Left ventricle myocardium inferior (tissue), 1 donor: ENCODE measurements around the gene MKLN1. TPM values are rescaled to one million over a fixed set of nuclear protein-coding genes. Genes with fewer than 3 reads are reported as not detected.

Experiments used
- DNase-seq: peaks from one replicate; pipeline ENCODE4 v3.0.0-alpha.2; 2020
- H3K27ac ChIP-seq: fragments of 200-600 bp; replicated peaks from 2 replicates; pipeline ENCODE4 v1.8.0; 2021
- H3K27me3 ChIP-seq: fragments of 200-600 bp; 2 replicates; pipeline ENCODE4 v1.8.0; 2021; ENCODE audit warnings: low read depth
- H3K36me3 ChIP-seq: fragments of 200-600 bp; 2 replicates; pipeline ENCODE4 v1.8.0; 2021
- H3K4me1 ChIP-seq: fragments of 200-600 bp; 2 replicates; pipeline ENCODE4 v1.8.0; 2021
- H3K4me3 ChIP-seq: fragments of 200-600 bp; 2 replicates; pipeline ENCODE4 v1.8.0; 2021; ENCODE audit warnings: mild to moderate bottlenecking, moderate library complexity
- H3K9me3 ChIP-seq: fragments of 200-600 bp; replicated peaks from 2 replicates; pipeline ENCODE4 v1.8.0; 2021
- CTCF ChIP-seq: fragments of 200-600 bp; IDR thresholded peaks from 2 replicates; pipeline ENCODE4 v1.8.0; 2021; ENCODE audit warnings: antibody characterized with exemption, mild to moderate bottlenecking, borderline replicate concordance
- intact Hi-C: fragments of 100-400 bp; cut with micrococcal nuclease; formaldehyde crosslinking; loops from one replicate; pipeline ENCODE4 v1.11.0; 2022
- total RNA-seq: library from RNA; stranded (reverse); fragmentation: NEBNext Ultra II Directional; extraction: Animal tissue kit (Norgen Biotek cat#: 25700); gene quantifications from one replicate; pipeline ENCODE4 v1.2.1, GENCODE V29; 2021
- donor health status: DM: no; HTN: yes; CAD: no; lungs with severe emphysema.

Gene MKLN1
- total RNA-seq, 1 donor from 2014 or later = 42.2 TPM

- intact Hi-C loops = no loop called here
- H3K4me3 ChIP-seq = no peak overlapping the region
- H3K9me3 ChIP-seq = no peaks in the 10 kb centered on the region
- TF ChIP-seq CTCF = no peak
- H3K36me3 ChIP-seq = peaks cover 3% of the 10 kb centered on the region
- no peak for DNase-seq
- H3K27me3 ChIP-seq = no peaks in the 10 kb centered on the region
- no peak overlapping the region for H3K27ac ChIP-seq
- H3K4me1 ChIP-seq = peaks cover 23% of the 10 kb centered on the region
These were observed 57.4 kb downstream of the MKLN1 start for GRCh38 chr7:131385039-131385605.

DNA sequence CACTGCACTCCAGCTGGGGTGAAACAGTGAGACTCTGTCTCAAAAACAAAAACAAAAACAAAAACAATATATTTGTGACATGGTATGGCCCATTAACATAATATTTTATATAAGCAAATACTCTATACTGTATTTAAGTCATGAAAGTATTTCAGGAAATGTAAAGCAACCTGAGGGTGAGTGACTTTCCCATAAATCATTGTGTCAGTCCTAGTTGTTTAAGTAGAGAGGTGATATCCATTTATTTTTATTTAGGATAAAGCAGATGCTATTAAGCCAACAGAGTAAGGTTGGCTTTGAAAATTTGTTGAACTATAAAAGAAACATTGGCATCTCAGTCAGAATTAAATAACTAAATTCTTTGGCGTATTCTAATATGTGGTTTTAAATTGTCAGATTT is 60.5 kb downstream of the MKLN1 start:
- no peaks in the 10 kb centered on the region for H3K9me3 ChIP-seq
- no peak for DNase-seq
- H3K4me3 ChIP-seq = no peak overlapping the region
- intact Hi-C loops = no loop called here
- H3K36me3 ChIP-seq = peaks cover 3% of the 10 kb centered on the region
- no peak for TF ChIP-seq CTCF
- no peak overlapping the region for H3K27ac ChIP-seq
- peaks cover 28% of the 10 kb centered on the region for H3K4me1 ChIP-seq
- no peaks in the 10 kb centered on the region for H3K27me3 ChIP-seq

DNA sequence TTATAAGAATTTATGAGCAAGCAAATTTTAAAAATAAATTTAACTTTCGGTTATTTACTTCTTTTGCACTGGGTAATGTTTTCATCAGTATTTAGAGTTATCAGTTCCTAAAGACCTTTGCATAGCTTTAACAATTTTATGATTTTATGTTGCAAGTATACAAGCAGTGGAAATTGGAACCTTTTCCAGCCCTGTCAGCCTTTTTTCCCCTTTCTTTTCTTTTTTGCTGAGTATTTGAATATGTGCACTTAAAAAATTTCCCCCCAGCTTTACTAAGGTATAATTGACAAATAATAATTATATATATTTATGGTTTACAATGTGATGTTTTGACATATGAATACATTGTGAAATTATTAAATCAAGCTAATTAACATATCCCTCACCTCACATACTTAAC is 62.6 kb downstream of the MKLN1 start:
- TF ChIP-seq CTCF = no peak
- H3K36me3 ChIP-seq = peaks cover 3% of the 10 kb centered on the region

DNA sequence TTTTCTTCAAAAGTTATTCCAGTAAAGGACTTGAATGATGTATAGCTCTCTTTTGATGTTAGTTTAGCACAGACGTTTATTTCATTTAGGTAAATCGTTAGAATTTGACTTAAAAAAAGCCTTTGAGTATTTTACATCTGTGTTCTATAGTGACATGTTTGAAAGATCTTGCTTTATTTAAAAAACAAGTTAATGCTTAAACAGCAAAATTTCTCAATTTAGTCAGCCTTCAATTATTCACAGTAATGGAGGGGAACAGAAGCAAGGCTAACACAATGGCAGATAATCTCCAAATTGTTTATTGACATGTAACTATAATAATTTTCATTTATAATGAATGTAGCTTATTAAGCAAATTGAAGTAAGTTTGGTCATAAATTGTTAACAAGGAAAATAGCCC is 63.5 kb downstream of the MKLN1 start:
- intact Hi-C loops = no loop called here
- H3K27ac ChIP-seq = no peak overlapping the region
- DNase-seq = no peak
- H3K4me1 ChIP-seq = peaks cover 10% of the 10 kb centered on the region
- no peak for TF ChIP-seq CTCF
- H3K9me3 ChIP-seq = no peaks in the 10 kb centered on the region
- H3K36me3 ChIP-seq = peaks cover 3% of the 10 kb centered on the region
- H3K27me3 ChIP-seq = no peaks in the 10 kb centered on the region
- H3K4me3 ChIP-seq = no peak overlapping the region

More for the DNA sequence above, 62.6 kb downstream of the MKLN1 start:
- H3K27me3 ChIP-seq = no peaks in the 10 kb centered on the region
- no peak for DNase-seq
- intact Hi-C loops = no loop called here
- H3K4me1 ChIP-seq = peaks cover 10% of the 10 kb centered on the region
- no peaks in the 10 kb centered on the region for H3K9me3 ChIP-seq
- no peak overlapping the region for H3K27ac ChIP-seq
- H3K4me3 ChIP-seq = no peak overlapping the region

- peaks cover 13% of the 10 kb centered on the region for H3K9me3 ChIP-seq
- TF ChIP-seq CTCF = no peak
- peak overlapping the region; percentile 73 for H3K27ac ChIP-seq
- no peaks in the 10 kb centered on the region for H3K27me3 ChIP-seq
- H3K4me3 ChIP-seq = no peak overlapping the region
- H3K4me1 ChIP-seq = peaks cover 26% of the 10 kb centered on the region
- no peak for DNase-seq
- H3K36me3 ChIP-seq = peaks cover 34% of the 10 kb centered on the region
- intact Hi-C loops = no loop called here
These were observed 73.1 kb downstream of the MKLN1 start for GRCh38 chr7:131400681-131401176.
